ENCODE results near the gene SLC44A5.

DNA sequence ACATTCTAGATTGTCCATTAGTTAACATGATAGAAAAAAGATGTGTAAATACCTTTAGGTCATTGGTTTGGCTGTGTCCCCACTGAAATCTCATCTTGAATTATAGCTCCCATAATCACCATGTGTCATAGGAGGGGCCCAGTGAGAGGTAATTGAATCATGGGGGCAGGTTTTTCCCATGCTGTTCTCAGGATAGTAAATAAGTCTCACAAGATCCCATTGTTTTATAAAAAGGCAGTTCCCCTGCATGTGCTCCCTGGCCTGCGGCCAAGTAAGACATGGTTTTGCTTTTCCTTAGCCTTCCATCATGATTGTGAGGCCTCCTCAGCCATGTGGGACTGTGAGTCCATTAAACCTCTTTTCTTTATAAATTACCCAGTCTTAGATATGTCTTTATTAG lies 32.5 kb upstream of the SLC44A5 start:
- no peak for TF ChIP-seq POLR2AphosphoS5 (IDR thresholded peaks at IDR 0.05; ENCODE audit: low read depth, low read length)
- TF ChIP-seq, protein P1, sequence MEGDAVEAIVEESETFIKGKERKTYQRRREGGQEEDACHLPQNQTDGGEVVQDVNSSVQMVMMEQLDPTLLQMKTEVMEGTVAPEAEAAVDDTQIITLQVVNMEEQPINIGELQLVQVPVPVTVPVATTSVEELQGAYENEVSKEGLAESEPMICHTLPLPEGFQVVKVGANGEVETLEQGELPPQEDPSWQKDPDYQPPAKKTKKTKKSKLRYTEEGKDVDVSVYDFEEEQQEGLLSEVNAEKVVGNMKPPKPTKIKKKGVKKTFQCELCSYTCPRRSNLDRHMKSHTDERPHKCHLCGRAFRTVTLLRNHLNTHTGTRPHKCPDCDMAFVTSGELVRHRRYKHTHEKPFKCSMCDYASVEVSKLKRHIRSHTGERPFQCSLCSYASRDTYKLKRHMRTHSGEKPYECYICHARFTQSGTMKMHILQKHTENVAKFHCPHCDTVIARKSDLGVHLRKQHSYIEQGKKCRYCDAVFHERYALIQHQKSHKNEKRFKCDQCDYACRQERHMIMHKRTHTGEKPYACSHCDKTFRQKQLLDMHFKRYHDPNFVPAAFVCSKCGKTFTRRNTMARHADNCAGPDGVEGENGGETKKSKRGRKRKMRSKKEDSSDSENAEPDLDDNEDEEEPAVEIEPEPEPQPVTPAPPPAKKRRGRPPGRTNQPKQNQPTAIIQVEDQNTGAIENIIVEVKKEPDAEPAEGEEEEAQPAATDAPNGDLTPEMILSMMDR (IDR thresholded peaks at IDR 0.05), result no peak

Measured in Panc1 (cell line).